ENCODE data around the gene CBX6.

Gene CBX6

DNA sequence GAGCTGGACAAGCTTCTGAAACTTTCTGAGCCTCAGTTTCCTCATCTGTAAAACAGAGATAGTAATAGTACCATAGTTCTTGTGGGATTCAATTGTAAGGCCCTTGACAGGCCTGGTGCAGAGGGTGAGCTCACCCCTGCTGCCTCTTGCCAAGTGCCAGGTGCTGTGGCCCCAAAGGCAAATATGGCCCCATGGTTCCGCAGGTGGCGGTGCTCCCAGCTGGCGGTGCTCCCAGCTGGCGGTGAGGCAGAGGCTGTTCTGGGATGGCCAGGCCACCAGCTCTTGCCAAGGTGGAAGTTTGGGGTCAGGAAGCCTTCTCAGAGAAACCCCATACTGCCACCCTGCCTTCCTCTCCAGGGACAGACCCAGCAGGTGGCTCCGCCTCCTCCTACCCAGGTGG, 37.0 kb downstream of the CBX6 start:
- TF ChIP-seq, protein P1, sequence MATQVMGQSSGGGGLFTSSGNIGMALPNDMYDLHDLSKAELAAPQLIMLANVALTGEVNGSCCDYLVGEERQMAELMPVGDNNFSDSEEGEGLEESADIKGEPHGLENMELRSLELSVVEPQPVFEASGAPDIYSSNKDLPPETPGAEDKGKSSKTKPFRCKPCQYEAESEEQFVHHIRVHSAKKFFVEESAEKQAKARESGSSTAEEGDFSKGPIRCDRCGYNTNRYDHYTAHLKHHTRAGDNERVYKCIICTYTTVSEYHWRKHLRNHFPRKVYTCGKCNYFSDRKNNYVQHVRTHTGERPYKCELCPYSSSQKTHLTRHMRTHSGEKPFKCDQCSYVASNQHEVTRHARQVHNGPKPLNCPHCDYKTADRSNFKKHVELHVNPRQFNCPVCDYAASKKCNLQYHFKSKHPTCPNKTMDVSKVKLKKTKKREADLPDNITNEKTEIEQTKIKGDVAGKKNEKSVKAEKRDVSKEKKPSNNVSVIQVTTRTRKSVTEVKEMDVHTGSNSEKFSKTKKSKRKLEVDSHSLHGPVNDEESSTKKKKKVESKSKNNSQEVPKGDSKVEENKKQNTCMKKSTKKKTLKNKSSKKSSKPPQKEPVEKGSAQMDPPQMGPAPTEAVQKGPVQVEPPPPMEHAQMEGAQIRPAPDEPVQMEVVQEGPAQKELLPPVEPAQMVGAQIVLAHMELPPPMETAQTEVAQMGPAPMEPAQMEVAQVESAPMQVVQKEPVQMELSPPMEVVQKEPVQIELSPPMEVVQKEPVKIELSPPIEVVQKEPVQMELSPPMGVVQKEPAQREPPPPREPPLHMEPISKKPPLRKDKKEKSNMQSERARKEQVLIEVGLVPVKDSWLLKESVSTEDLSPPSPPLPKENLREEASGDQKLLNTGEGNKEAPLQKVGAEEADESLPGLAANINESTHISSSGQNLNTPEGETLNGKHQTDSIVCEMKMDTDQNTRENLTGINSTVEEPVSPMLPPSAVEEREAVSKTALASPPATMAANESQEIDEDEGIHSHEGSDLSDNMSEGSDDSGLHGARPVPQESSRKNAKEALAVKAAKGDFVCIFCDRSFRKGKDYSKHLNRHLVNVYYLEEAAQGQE (IDR thresholded peaks at IDR 0.05; ENCODE audit: insufficient read depth in 1 of 2, low read depth in 2 of 2, low read length in 2 of 2) = no peak
- TF ChIP-seq SIN3A (IDR thresholded peaks at IDR 0.05; ENCODE audit: borderline replicate concordance, insufficient read depth, low read length) (no peak), FOXP2 (optimal IDR thresholded peaks at IDR 0.05; ENCODE audit: borderline replicate concordance, extremely low read depth, extremely low read length, insufficient read depth) (no peak), TAF1 (IDR thresholded peaks at IDR 0.05; ENCODE audit: borderline replicate concordance, insufficient read depth, low read length) (no peak), POLR2AphosphoS5 (IDR thresholded peaks at IDR 0.05; ENCODE audit: low read depth, low read length) (no peak)

DNA sequence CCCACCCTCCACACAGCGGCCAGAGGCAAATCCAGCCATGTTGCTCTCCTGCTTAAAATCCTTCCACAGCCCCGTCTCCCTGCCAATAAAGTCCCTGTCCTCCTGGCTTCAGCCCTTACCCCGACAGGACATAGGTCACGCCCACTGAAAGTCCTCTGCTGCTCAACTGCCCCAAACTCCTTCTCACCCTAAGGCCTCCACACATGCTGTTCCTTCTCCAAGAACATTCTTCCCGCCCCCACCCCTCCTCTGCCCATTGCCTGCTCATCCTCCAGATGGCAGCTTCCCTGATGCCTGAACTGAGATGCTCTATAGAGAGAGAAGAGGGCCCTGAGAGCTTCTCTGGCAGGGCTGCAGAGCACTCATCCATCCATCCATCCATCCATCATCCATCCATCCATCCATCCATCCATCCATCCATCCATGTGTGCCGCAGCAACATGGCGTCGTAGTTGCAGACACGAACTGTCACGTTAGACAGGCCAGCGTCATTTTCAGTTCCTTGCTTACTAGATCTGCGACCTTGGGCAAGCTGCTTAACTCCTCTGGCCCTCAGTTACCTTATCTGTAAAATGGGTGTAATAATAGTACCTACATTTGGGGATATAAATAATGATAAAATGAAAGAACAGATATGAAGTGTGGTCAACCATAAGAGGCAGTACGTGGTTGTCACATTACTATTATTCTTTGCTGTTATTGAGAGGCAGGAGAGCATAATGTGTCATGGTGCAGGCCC, 37.6 kb downstream of the CBX6 start:
- TF ChIP-seq FOXP2 (optimal IDR thresholded peaks at IDR 0.05; ENCODE audit: borderline replicate concordance, extremely low read depth, extremely low read length, insufficient read depth) (no peak), TAF1 (IDR thresholded peaks at IDR 0.05; ENCODE audit: borderline replicate concordance, insufficient read depth, low read length) (no peak)

DNA sequence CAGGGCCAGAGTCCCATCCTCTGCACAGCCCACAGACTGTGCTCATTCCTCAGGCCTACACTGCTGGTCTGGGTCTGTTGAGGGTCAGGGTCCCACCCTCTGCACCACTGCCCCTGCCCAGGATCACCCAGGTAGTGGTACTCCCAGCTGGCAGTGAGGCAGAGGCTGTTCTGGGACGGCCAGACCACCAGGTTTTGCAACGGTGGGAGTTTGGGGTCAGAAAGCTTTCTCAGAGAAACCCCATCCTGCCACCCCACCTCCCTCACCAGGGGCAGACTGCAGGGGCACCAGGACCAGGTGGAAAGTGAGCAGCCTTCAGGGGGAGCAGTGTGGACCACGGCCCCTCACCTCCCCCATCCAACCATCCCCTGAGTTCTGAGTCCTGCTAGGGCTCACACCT, 39.0 kb downstream of the CBX6 start:
- TF ChIP-seq FOXP2 (optimal IDR thresholded peaks at IDR 0.05; ENCODE audit: borderline replicate concordance, extremely low read depth, extremely low read length, insufficient read depth) (no peak), POLR2AphosphoS5 (IDR thresholded peaks at IDR 0.05; ENCODE audit: low read depth, low read length) (no peak), SIN3A (IDR thresholded peaks at IDR 0.05; ENCODE audit: borderline replicate concordance, insufficient read depth, low read length) (no peak), TAF1 (IDR thresholded peaks at IDR 0.05; ENCODE audit: borderline replicate concordance, insufficient read depth, low read length) (no peak)
- TF ChIP-seq, protein P1 (IDR thresholded peaks at IDR 0.05; ENCODE audit: insufficient read depth in 1 of 2, low read depth in 2 of 2, low read length in 2 of 2) = no peak

DNA sequence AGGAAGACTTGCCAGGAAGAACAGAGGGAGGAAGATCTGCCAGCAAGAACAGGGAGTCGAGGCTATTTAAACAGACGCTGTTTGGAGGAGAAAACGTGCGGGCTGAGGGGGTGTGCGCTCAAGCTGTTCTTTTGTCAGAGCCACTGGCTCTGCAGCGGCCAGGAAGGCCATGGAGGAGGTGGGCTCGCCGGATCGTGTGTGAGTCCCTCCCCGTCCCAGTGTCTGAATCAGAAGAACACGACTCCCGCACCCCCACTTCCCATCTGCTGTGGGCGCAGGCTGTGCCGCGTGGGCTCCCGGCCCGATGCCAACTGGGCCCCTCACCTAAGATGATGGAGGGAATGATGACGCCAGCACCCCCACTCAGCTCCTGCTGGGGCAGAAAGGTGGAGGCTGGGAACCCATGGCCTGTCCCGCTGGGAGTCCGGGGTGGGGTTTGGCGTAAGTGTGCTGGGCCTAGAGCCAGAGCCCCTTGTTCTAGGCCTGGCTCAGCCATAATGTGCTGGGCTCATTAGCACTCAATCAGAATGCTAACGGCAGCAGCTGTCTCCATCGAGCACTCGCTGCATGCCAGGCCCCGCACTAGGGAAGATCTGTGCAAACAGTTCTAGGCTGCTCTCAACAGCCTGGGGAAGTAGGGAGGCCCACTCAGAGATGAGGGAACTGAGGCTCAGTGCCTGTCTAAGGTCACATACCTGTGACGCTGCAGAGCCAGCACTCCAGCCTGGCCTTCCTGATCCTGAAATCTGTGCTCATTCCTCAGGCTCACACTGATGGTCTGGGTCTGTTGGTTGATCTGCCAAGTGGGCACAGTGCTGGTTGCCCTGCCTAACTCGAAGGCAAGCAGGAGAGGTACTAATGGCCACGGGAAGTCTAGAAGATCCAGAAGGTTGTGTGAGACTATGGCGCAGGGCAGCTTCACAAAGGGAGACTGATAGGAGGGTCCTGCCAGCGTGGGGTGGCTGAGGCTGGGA, 39.7 kb downstream of the CBX6 start:
- no peak for TF ChIP-seq SIN3A (IDR thresholded peaks at IDR 0.05; ENCODE audit: borderline replicate concordance, insufficient read depth, low read length)
- no peak for TF ChIP-seq FOXP2 (optimal IDR thresholded peaks at IDR 0.05; ENCODE audit: borderline replicate concordance, extremely low read depth, extremely low read length, insufficient read depth)
- TF ChIP-seq, protein P1 (IDR thresholded peaks at IDR 0.05; ENCODE audit: insufficient read depth in 1 of 2, low read depth in 2 of 2, low read length in 2 of 2) = no peak
- TF ChIP-seq POLR2AphosphoS5 (IDR thresholded peaks at IDR 0.05; ENCODE audit: low read depth, low read length) = no peak
- no peak for TF ChIP-seq TAF1 (IDR thresholded peaks at IDR 0.05; ENCODE audit: borderline replicate concordance, insufficient read depth, low read length)

DNA sequence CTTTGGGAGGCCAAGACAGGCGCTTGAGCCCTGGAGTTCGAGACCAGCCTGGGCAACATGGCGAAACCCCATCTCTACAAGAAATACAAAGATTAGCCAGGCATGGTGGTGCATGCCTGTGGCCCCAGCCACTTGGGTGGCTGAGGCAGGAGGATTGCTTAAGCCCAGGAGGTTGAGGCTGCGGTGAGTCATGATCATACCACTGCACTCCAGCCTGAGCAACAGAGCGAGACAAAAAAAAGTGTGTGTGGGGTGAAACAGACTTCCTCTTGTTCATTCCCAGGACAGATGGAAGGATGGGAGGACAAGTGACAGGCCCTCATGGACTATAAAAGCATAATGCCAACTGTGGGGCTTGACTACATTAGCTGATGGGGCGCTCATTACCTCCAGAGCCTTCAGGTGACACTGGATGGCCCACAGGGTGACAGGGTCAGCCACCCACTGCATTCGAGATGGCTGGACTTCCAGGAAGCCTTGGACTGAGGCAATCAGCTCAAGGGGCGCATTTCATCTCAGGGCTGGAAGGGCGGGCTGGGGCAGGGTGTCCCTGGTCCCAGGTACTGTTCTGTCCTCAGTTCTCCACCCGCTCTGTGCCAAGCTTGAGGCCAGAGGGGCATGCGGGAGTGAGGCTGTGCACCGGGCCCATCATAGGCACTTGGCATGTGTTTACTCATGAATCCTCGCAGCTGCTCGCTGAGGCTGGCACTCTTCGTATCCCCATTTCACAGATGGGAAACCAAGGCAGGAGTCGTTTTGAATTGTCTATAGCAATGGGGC, 40.7 kb downstream of the CBX6 start:
- TF ChIP-seq POLR2AphosphoS5 (IDR thresholded peaks at IDR 0.05; ENCODE audit: low read depth, low read length) (no peak), TAF1 (IDR thresholded peaks at IDR 0.05; ENCODE audit: borderline replicate concordance, insufficient read depth, low read length) (no peak), FOXP2 (optimal IDR thresholded peaks at IDR 0.05; ENCODE audit: borderline replicate concordance, extremely low read depth, extremely low read length, insufficient read depth) (no peak), SIN3A (IDR thresholded peaks at IDR 0.05; ENCODE audit: borderline replicate concordance, insufficient read depth, low read length) (no peak)
- TF ChIP-seq, protein P1 (IDR thresholded peaks at IDR 0.05; ENCODE audit: insufficient read depth in 1 of 2, low read depth in 2 of 2, low read length in 2 of 2) = no peak

Measured in PFSK-1 (cell line).